ENCODE data around the gene OPN4.

The OPN4 gene

DNA sequence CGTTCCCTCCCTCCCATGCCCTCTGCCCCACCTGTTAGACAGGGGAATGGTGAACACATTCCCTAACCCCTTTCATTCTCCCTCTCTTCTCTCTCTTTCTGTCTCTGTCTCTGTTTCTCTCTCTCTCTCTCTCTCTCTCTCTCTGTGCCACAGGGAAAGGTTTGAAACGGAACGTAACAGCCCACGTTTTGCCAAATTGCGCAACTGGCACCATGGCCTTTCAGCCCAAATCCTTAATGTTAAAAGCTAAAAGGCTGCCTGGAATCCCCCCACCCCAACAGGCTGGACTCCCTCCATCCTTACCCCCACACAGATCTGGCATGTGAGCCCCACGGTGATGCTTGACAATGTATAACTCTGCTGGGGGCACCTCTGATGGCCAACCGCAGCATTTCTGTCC is 44.8 kb downstream of the OPN4 start:
- no peak for DNase-seq

DNA sequence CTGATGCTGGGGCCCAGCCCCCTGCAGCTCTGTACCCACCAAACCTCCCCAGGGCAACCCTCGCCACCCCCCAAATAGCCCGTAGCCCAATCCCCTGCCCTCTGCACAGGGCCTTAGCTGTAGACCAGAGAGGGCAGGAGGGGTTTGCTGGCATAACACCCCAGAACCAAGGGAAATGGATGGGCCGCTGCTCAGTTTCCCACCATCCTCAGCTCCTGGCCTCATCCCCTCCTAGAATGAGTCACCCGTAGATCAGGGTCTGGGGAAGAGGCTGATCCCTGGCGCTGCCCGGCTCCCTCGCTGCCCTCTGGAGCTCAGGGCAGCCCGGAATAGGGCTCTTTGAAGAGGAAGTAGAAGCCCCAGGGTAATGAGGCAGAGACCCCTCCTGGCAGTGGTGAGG is 45.2 kb downstream of the OPN4 start:
- DNase-seq: no peak

DNA sequence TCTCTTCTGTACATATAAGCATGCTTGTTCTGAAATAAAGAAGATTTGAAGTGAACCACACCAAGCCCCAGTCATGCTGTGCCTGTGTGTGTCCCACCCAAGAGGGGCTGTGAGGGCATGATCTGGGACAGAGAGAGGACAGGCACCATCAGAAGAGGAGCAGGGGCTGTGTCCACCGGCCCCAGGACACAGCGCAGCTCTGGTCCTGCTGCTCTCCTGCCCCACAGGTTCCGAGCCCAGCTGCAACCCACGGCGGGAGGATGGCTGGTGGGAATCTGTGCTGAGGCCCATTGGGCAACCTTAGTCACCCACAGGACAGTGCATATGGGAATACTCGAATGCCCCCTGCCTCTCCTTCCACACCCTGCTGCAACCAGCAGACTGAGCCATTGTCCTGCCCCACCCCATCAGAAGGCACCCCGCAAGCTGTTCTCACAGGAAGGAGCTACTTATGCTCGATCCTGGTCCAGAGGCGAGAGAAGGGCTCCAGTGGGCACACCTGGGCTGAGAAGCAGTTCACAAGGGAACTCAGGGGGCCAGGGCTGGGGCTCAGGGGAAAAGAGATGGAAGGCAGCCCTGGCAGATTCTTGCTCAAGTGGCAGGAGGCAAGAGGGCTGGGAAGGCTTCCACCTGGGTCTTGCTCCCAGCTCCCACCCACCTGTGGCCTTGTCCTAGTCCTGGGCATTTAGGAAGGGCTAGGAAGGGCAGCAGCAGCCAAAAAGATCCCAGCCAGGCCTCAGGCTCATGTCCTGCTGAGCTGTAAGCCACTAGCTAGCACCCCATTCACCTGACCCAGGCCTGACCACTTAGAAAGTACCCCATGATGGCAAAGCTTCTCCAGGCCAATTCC is 45.9 kb downstream of the OPN4 start:
- DNase-seq: no peak

DNA sequence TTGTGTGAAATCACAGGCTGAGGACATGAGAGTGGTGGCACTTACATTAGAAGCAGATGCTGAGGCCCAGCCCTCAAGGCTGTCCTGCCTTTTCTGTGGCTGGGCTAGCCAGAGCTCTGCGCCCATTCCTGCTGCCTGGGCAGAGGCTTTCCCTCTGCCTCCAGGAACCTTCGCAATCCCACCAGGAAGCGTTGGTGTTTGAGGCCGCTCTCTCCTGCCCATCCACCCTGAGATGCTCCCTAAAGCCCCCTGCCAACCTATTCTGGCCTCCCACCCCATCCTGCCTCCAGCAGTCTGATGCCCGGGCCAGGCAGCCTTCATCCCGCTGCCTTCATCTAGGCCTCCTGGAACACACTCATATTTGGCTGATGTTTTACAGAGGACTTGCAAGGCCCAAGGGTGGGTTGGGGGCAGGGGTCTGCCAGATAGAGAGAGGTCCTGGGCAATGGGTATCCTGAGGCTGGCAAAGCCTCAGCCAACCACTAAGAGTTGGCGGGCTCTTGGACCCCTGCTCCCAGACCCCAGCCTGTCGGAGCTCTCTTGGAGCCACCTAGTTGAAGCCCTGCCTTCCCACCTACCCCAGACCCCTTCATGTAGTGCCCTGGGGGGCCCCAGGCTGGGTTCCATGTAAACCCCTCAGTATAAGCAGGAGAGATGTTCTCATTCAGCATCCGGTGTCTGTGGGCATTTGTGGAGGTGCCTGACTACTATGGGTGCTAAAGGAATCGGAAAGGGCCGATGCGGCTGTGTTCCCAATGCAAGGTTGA is 46.7 kb downstream of the OPN4 start:
- DNase-seq: no peak

DNA sequence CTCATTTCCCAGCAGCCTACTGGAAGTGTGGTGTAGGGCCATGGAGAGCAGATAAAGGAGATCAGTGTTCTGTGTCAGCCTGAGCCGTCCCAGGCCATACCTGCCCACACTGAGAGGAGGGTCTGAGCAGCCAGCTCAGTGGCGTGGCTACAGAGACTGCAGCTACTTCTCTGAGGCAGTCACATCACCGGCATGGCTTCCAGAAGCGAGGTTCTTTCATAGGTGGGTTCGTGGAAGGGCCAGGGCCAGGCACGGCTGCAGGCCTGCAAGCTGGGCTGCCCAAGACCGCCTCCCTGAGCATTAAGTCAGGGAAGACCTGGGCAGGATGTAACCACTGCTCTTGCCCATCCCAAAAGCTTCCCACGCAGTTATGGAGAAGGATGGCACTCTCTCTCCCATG is 48.8 kb downstream of the OPN4 start:
- DNase-seq: no peak

DNA sequence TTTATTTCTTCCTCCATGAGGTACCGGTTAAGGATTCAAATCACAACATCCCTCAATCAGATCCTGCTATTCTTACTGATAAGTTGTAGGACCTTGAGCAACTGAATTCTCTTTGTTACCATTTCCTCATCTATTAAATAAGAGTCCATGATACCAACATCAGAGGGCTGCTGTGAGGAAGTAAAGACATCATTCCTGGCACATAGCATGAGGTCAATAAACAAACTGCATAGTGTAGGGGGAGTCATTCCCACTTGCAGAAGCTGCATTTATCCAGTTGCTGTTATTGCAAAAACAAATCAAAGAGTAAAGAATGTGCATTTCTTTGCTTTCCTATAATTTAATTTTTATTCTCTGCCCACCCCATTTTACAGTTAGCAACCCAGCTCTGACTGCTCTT is 50.8 kb downstream of the OPN4 start:
- DNase-seq: no peak

DNA sequence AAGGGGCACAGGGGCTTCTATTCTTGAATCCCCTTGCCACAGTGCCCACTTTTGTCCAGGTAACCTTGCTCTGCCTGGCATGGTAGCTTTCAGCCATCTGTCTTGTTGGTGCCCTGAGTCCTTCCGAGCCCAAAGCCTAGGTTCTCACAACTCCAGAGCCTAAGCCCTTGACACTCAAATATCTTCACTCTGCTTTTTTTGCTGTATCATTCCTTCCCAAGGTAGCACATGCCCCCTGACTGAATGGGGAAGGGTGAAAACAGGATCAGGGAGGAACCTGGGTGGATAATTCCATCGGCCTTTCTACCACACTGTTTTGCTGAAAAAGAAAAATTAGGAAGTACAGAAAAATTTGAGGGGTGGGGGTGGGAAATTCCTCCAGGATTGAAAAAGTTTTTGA is 51.6 kb downstream of the OPN4 start:
- DNase-seq: no peak

DNA sequence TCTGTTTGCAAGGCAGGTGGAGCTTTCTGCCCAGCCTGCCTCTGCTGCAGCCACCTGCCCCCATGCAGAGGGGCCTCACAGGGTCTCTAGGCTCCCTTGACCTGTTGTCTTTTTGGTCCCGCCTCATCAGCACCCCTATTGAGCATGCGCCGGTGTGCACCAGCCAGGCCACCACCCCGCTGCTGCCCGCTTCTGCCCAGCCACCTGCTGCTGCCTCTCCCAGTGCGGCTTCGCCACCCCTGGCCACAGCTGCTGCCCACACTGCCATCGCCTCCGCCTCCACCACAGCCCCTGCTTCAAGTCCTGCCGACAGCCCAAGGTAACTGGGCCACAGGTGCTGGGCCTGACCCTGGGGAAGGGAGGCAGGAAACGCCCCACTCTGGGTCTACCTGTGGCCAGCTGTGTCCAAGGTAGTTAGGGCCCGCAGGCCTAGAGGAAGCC is 52.1 kb downstream of the OPN4 start:
- DNase-seq: no peak

DNA sequence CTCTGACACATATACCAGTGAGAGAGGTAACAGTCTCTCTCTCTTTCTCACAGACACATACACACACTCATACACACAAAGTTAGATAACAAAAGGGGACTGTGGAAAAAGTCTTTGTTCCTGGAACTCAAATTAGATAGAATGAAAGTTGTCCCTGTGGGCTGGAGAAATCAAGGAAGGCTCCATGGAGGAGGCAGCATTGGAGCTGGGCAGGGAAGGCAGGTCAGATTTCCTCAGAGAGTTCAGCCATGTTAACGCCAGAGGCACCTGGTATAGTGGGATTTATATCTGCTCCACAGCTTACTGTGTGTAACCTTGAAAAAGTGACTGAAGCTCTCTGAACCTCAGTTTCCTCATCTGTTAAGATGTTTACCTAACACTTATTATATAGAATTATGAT is 52.6 kb downstream of the OPN4 start:
- no peak for DNase-seq

DNA sequence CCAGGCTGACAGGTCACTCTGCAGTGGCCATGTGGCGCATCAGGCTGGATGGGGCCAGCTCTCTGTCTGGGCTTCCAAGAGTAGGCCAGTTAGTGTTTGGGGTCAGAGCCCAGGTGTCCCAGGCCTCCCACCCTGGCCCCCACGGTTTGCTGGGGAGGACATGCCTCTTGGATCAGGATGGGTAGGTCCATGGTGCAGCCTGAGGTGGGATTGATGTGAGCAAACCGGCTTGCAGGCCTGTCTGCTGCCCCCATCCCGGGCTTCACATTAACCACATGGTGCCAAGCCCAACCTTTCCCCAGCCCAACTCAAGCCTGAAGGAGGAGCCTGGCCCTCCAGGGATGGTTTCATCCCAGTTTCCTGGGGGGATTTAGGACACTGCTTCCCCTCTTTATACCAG is 53.2 kb downstream of the OPN4 start:
- no peak for DNase-seq

DNA sequence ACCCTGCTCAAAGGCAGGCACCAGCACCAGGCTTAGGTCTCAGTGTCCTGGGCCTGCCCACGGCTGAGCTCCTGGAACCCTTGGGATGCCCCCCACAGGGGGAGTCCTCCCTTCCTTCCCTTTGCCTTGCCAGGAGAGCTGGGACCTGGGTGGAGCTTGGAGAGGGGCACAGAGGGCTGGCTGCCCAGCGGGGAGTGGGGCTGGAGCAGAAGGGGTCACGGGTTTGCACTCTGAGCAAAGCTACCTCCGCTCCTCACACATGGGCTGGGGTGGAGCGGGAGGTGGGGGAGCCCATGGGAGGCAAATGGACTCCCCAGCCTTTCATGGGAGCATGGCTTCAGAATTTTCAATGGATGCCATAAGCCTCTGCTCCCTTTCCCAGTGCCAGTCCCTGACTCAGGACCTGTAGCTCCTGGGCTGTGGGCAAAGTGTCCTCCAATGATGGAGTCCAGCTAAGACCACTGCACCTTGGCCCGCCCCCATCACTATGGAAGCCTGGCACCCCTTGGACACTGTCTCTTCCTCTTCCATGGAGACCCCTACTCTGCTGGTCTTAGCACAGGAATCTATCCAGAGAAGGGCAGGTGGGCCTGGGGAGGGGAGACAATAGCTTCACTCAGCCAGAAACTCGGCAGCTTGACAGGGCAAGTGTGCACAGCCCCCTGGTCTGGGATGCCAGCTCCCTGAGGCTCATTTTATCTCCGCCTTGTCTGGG is 53.9 kb downstream of the OPN4 start:
- DNase-seq: no peak

DNA sequence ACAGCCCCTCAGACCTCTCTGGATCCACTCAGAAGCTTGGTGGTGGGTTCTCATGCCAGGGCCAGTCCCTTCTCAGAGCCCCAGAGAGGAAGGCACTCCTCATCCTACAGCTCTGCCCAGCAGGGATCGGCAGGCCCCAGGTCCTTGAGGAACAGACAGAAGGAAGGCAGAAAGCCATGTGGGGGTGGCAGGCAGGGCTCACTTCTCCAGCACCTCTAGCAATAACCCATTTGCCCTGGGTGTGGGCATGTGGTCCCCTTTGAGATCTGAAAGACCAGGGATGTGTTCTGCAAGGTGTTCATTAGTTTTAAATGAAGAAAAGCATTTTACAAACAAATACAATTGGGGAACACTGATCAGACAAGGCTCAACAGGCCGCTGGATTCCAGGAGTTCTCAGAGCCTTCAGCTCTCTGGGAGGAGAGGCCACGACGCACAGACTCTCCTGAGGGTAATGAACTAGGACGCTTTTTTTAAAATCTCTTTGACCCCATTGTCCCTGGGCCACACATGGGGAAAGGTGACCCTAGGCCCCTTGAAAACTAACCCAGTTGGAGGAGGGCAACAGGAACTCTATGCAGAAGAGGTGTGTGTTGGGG is 54.5 kb downstream of the OPN4 start:
- no peak for DNase-seq

DNA sequence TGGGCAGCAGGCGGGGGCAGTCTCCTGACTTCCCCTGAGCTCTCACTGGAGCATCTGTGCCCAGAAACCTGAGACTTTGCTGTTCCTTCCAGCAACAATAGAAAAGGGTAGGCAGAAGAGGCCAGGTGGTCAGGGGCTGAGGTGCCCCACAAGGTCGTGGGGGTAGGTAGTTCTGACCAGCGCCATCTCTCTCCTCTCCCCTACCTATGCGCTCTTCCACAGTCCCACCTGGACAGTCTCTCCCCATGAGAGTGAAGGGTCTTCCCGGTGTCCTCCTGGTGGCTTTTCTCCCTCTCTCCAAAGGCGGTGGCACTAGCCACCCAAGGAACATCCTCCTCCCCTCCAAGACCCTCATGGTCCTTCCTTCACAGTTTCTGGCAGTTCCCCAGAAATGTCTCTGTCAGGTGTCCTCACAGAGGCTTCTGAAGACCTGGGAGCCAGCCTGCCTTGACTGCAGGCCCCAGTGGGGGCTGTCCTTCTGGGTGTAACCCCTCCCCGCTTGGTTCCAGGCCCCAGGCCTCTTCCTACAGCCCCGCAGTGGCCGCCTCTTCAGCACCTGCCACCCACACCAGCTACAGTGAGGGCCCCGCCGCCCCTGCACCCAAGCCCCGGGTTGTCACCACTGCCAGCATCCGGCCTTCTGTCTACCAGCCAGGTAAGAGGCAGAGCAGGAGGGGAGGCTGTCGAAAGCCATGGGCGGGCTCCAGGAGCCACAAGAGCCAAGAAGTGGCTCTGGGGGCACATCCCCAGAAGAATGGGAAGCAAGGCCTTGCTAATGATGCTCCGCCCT is 55.2 kb downstream of the OPN4 start:
- DNase-seq: peak in 1 of 58 donors; percentile 8

DNA sequence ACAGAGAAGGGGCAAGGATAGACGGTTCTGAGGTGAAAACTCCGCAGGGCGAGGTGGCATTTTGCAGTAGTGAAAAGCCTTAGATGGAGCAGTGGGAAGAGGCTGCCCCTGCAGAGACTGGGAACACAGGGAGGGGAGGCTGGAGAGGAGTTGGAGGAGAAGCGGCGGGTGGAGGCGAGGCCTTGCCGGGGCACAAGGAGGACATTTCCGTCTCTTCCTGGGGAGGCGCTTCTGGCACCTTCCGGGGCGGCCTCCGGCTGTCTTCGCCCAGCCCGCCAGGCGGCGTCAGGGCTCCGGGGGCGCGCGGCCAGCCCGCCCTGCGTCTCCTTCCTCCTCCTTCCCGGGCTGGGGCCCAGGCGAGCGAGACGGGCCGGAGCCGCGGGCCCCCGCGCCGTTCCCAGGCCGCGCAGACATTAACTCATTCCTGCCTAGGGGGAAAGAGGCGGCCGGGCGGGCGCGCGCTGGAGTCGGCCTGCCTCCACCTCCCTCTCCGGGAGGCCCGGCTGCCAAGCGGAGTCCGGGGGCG is 56.7 kb downstream of the OPN4 start:
- DNase-seq: peak; percentile 21 to 91 (median 76)

DNA sequence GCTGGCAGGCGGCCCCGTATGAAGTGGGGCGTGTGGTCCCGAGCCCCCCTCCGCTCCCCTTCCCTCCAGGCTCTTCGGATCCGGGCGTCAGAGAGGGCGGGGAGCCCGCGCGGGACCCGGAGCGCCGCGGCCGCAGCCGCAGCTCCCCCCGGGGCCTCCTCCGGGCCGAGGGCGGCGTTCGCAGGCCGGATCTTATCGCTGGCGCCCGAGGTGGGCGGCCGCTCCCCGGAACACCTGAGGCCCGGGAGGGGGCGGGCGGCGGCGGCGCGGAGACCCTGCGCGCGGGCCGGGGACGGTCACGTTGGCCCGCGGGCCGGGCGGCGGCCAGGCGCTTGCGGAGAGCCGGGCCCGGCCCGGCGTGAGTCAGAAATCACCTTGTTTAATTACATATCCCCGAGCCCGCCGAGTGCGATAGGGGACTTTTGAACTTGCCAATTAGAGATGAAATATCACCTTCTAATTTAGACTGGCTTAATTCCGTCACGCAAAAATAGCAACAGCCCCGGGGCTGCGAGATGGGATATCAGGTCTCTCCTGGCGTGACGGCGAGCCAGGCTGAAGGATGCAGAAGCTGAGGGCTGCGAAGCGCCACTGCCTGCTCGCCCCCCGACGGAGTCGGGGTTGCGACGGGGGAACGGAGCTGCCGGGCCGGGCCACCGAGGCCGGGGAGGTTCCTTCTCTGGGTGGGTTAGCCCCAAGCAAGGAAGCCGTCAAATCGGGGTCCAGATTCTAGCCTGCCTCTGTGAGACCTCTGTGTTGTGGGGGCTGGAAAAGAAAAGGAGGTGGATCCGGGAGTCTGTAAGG is 57.4 kb downstream of the OPN4 start:
- peak in 32 of 58 donors; percentile 19 to 70 (median 46) for DNase-seq

DNA sequence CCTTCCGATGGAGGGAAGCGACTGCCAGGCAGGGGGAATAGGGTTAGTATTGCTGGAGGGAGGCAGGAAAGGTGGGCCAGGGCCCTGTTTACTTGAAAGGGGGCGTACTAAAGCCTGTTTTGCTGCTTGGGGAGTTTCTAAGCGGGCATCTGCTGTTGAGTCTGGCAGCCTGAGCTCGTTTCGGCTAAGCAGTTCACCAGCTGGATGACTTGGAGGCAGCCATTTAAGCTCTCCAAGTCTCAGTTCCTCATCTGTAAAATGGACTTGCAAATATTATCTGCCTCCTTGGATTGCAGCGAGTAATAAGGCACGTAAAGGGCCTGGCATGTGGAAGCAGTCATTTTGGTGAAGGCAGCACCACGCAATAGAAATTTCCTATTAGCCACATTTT is 58.0 kb downstream of the OPN4 start:
- DNase-seq: peak in 1 of 58 donors; percentile 17

DNA sequence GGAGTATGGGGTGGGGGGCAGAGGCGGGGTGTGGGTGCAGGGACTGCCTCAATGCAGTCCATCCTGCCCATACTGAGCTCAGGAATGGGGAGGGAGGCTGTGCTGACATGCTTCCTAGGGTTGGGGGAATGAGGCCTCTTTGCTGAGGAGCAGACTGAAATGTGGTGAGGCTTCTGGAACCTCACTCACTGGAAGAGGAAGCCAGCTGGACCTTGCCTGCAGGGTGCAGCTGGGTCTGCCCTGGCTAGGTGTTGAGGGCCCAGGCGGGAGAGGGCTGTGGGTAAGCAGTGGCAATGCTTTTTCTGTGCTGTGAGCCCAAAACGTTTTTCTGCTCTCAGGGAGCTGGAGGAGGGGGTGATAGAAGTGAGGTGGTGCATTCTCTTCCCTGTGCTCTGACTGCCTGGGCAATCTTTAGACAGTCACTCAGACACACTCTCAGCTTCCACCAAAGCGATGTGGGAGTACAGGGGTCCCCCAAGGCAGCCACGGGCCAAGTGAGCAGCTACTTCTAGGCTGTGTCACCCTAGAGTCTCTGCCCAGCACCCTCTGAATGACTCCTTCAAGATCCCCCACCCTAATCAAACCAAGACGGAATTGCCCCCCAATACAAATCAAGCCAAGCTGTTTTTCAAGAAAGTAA is 60.9 kb downstream of the OPN4 start:
- DNase-seq: no peak

DNA sequence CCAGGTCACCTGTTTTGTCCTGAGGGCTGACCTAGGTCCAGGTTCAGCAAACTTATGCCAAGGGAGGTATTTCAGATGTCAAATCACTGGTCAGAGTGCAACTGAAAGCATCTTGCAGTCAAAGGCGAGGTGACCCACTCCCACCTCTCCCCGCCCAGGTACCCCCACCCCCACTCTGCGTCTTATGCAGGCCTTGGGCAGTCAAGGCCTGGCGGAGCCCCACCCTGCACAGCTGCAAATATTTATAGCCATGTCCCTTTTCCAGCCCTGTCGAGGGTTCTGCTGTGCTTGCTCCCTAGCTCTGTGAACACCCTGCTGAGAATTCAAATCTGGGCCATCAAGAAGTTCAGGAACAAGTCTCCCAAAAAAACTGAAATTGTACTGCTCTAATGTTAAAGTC is 61.5 kb downstream of the OPN4 start:
- no peak for DNase-seq
